RKO (cell line): ENCODE data around the gene FTSJ3.
A peak's percentile ranks its signal among the peaks of the same experiment; 100 is the strongest.

ENCODE experiments used
- DNase-seq: peaks from one replicate; pipeline ENCODE4 v3.0.0-alpha.2; 2016; ENCODE audit warnings: low spot score

FTSJ3 gene

DNA sequence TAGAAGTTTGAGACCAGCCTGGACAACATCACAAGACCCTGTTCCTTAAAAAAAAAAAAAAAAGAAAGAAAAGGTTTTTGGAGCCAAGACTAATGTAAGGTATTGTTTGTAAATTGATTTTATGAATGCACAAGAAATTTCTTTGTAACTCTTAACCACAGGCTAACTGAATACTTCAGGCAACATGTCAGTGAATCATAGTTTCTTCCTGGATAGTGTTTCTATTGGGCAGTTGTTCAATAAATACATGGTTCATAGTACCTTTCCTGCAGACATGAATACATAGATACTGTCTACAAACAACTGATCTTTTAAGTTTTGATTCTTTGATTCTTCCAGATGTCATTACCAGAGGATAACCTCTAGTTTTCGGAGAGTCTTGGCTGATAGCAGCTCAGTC, 41.9 kb downstream of the FTSJ3 start:
- DNase-seq: no peak

- DNase-seq: no peak
These were observed 43.9 kb downstream of the FTSJ3 start for GRCh38 chr17:63783522-63783921.

- no peak for DNase-seq
These were observed 46.5 kb downstream of the FTSJ3 start for GRCh38 chr17:63780928-63781327.

DNA sequence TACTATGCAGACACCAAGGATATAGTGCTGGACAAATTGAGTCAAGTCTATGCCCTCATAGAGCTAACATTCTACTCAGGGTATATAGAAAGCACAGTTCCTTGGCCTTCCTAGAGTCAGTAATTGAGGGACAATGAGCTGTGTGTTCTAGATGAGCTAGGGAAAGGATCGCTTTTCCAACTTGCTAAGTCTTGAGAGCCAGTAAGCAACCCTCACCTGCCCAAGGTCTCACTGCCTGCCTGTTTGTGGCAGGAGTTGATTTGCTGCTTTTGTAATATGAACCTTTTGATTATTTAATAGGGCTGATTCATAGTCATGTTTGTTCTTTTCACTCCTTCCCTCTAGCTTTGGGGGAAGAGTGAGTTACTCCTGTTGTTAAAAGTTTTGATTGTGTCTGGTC, 47.0 kb downstream of the FTSJ3 start:
- no peak for DNase-seq

- peak; percentile 28 for DNase-seq
These were observed 52.0 kb downstream of the FTSJ3 start for GRCh38 chr17:63775420-63775819.

DNA sequence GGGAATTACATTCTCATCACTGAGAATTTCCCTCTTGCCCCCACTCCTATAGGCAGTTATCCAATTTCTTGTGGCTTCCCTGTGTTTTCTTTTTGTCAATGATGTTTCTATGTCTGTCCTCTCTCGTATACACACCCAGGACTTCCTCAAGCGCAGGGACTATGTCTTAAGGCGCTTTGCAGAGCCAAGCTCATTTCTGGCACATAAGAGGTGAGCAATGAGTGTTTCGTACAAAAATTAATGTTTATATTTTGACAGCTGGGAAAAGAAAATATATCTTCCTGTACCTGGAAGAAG, 52.5 kb downstream of the FTSJ3 start:
- DNase-seq: peak; percentile 55

DNA sequence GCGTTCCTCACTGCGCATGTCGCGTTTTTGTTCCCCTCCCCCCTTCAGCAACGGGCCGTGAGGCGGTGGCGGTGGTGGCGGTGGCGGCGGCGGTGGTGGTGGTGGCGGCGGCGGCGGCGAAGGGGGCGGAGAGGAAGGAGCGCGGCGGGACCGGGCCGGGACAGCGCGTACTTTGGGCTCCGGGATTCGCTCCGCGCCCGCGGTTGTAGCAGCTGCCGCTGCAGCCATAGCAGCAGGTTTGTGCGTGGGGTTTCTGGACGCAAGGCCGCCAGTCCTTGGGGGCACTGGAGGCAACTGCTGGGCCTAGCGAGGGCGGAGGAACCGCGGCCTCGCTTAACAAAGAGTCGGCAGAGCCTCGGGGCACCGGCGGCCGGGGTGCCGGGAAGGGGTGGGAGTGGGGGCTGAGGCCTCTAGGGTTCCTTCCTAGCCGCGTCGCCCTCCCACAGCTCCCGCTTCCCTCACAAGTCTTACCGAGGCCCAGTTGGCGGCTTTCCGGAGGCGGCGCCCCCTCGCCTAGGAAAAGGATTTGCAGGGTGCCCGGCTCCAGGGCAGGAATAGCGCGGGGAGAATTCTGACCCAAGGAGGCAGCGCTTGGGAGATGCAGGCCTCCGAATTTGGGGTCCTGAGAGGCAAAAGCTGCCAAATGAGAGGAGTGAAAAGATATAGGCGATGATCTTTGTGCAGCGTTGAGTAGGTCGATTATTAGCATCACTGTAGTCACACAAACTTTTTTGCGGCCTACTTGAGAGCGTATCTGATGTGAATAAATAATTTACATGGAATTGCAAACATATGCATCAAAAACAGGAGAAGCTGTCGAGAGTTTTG, 53.1 kb downstream of the FTSJ3 start, which contains the start of gene DDX42:
Gene DDX42, plus strand, starts transcription at position 30 of the 828 bp plus-strand sequence. CDS start 12,880 bp downstream, outside the sequence.
- DNase-seq: peak; percentile 74

GRCh38 chr17:63773272-63774140, 54.0 kb downstream of the FTSJ3 start, which contains the start of gene CCDC47:
CCDC47 (minus strand) TSS chr17:63773597; CDS start chr17:63766175, 7,422 bp downstream.
- peak; percentile 98 for DNase-seq

DNA sequence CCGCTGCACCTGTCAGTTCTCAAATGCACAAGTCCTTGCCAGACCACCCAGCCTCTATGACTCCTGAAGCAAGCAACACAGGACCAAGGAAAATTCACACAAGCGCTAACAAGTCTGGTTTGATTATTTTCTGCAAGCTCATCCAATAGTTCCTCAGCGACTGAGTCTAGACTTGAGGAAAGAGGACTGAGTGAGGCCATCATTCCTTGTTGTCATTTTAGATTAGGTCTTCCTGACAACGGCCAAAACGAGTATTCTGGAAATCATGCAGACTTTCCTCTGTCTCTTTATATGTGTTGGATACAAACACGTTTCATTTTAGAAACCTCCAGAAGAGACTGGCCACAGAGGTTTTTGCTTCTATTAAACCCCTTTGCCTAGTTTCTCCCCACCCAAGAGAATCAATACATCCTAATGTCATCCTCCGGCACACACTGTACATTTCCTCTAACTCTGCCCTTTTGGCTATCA, 54.6 kb downstream of the FTSJ3 start:
- DNase-seq: peak; percentile 45
